IPS-11a (cell line): Measurements from ENCODE around the gene STAB2.

Source experiments
- H3K4me3 ChIP-seq: one replicate; pipeline ENCODE4 v1.5.1; 2013; ENCODE audit warnings: low read depth, low read length, control low read depth

The STAB2 gene

DNA sequence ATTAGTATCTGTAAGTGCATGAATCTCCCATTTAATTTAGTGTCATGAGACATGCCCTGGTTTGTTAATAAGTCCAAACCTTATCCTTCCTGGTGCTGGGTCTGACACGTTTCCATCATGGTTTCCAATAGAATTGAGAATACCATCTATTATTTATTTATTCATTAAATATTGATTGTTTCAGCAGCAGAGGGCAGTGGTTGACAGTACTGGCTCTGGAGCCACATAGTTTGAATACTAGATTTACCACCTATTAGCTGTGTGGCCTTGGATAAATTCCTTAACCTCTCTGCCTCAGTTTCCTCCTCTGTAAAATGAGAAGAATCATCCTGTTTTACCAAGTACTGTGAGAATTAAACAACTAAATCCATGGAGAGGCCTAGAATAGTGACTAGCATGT is 941 bp upstream of the STAB2 start:
- H3K4me3 ChIP-seq, result no peak overlapping the region

GRCh38 chr12:103588680-103589079 is 1.6 kb downstream of the STAB2 start:
- no peak overlapping the region for H3K4me3 ChIP-seq

- no peak overlapping the region for H3K4me3 ChIP-seq
These were observed 2.4 kb downstream of the STAB2 start for GRCh38 chr12:103589517-103589916.

DNA sequence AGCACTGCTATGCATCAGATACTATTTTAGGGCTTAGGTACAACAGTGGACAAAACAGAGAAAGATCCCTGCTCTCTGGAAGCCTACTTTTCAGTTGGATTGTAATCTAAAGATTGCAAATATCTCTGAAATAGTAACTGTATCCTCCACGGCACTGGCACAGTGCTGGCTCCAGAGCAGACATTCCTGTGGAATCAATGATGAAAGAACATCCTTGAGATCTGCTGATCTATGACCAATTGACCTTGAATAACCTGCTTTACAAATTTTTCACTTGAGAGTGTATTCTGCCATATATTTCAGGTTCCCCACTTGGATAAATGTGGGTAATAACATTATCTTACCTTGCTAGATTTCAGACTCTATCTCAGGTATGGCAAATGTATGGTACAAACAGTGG is 3.2 kb downstream of the STAB2 start:
- no peak overlapping the region for H3K4me3 ChIP-seq

GRCh38 chr12:103596981-103597380 is 9.9 kb downstream of the STAB2 start:
- H3K4me3 ChIP-seq, result no peak overlapping the region

GRCh38 chr12:103599274-103599673 is 12.2 kb downstream of the STAB2 start:
- H3K4me3 ChIP-seq, result no peak overlapping the region

DNA sequence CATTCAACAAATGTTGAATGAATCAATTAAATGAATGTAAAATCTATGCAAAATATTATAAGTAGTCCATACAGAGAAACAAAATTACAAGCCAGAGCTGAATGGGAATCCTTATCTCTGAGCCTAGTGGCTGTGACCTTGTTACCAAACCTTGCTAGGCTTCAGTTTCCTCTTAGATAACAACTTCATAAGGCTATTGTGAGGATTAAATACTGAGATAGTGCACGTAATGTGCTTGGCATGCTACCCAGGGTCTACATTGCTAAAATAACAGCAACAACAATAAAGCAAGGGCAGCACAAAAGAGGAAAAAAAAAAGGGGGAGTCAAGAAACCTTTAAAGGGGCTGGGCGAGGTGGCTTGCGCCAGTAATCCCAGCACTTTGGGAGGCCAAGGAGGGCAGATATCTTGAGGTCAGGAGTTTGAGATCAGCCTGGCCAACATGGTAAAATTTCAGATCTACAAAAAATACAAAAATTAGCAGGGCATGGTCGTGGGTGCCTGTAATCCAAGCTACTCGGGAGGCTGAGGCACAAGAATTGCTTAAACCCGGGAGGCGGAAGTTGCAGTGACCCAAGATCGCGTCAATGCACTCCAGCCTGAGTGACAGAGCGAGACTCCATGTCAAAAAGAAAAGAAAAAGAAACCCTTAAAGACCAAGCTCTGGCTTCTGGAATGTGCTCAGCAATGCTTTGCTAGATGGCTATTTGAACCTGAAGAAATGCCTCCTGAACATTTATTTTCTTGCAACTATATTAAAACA is 14.1 kb downstream of the STAB2 start:
- H3K4me3 ChIP-seq, result no peak overlapping the region

DNA sequence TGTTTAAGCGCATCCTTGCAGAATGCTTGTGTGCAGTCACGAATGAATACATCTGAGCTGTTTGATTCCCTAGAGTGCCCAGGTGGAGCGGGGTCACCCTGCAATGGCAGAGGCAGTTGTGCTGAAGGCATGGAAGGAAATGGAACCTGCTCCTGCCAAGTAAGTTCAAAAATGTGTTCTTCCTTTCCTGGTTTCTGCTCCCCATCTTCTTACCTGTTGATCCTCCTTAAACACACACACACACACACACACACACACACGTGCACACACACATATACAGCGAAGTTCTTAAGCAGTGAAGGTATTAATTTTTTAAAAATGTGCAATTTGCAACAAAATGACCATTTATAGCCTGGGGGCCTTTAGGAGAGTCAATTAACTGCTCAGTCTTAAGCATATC is 33.3 kb downstream of the STAB2 start:
- H3K4me3 ChIP-seq, result no peak overlapping the region

GRCh38 chr12:103623716-103624115 is 36.6 kb downstream of the STAB2 start:
- H3K4me3 ChIP-seq, result no peak overlapping the region

- H3K4me3 ChIP-seq, result no peak overlapping the region
These were observed 39.4 kb downstream of the STAB2 start for GRCh38 chr12:103626498-103626897.

DNA sequence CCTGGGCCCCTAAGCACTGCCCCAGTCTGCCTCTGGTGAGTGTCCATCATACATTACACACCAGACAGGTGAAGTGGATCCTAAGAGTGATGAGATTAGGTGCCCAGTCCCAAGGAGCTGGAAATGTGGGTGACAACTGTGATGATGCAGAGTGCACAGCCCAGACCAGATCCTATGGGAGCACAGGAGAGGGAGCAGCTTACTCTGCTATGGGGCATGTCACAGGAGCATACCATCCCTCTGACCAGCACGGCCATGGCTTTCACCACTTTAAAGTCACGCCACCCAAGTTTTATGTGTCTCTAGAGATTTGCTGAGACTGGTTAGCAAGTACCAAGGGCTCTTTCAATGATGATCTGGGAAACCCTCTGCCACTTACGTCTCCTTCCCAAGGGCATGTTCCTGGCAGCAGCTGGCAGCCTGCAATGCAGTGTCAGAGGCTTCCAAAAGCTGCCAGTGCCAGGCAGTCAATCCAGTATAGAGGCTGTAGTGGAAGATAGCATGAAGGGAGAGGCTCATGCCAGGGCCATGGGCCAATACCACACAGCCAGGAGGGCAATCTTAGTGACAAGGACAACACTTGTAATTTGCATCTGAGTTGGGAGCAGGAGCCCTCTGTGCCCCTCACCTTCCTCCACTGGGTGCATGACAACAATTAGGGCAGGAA is 40.2 kb downstream of the STAB2 start:
- H3K4me3 ChIP-seq, result no peak overlapping the region

DNA sequence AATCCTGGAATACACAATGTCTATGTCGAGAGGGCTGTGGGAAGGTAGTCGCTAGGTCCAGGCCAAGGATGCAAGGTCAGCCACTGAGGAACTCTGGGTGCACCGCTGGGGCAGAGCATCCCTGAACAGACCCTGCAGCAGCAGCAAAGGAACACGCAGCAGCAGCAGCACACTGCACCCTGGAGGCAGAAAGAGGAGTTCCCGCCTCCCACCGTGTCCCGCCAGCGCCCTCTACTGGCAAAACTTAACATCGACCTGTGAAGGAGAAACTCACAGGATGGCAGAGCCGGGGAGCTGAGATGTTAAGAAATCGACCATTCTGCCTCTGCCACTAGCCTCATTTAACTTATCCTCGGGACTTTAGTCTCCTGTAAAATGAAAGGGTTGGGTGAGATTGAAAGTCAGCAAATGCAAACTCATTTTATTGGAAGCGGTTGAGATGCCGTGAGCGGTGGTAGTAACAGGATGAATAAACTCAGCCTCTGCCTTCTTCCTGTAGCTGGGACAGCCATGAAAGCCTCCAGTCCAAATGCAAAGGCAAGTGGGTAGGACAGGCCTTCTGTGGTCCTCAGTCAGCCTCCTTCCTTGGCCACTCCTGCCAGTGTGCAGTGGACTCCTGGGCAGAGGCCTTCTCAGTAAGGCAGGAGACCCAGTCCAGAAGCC is 45.6 kb downstream of the STAB2 start:
- no peak overlapping the region for H3K4me3 ChIP-seq

- no peak overlapping the region for H3K4me3 ChIP-seq
These were observed 47.7 kb downstream of the STAB2 start for GRCh38 chr12:103634732-103635131.

DNA sequence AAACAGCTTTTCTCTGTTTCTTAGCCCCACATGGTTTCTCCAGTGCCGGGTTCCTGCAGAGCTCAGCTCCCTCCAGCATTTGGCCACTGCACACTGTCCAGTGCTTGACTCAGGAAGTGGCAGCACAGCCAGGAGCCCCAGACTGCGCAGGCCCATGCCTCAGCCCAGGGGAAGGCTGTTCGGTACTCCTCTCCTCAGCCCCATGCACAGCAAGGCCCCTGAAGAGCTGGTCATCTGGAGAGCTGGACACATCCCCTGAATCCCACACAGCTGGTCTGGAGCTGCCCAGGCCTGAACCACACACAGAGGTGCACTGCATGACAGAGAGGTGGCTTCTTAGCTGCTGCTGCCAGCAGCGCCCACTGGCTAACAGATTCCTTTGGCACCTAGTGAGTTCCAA is 48.3 kb downstream of the STAB2 start:
- no peak overlapping the region for H3K4me3 ChIP-seq

DNA sequence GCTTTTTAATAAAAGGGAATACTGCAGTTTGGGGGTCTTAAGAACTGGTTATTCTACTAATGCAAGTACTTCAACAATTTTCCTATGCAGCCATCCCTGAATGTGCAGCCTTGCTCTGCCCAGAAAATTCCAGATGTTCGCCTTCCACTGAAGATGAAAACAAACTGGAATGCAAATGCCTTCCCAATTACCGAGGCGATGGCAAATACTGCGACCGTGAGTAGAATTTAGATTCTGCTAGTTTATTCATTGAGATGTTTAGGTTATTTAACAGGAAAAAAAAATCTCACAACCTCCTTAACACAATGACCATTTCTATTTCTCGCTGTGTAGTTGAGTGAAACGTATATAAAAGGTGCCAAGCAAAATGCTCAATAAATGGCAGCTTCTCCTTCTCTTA is 49.9 kb downstream of the STAB2 start:
- no peak overlapping the region for H3K4me3 ChIP-seq

GRCh38 chr12:103637429-103637828 is 50.4 kb downstream of the STAB2 start:
- H3K4me3 ChIP-seq, result no peak overlapping the region

- H3K4me3 ChIP-seq, result no peak overlapping the region
These were observed 52.9 kb downstream of the STAB2 start for GRCh38 chr12:103639983-103640382.

DNA sequence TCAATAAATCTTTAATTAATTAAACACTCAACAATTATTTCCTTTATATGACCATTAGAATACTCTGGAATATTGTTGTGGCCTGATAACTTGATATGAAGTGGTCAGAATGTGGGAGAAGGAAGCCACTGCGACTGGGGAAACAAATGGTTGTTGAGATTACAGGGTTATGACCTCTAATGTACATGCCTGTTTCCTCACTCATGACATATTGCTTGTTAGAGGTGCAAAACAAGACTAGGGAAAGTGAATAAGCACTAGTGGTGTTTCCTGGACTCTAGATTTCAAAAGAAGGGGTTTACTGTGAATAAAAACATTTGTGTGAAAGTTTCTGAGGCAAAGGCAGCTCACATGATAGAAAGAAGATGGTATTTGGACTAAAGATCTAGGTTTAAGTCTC is 53.3 kb downstream of the STAB2 start:
- no peak overlapping the region for H3K4me3 ChIP-seq

DNA sequence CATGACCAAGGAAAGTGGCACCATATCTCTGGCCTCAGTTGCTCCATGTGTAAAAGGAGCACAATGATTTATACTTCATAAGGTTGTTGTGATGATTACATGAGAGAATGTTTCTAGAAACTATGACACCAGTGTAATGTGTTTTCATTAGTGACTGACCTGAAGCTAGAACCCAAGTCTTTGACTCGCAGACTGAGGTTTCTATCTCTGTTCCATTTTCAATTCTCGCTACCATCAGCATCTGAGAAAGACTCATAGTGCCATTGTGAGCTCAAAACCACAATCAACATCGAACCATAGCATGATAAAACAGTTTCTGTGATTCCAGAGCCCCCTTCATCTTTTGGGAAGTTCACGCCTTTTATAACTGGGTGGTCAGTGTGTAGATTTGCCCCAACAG is 53.8 kb downstream of the STAB2 start:
- H3K4me3 ChIP-seq, result no peak overlapping the region

DNA sequence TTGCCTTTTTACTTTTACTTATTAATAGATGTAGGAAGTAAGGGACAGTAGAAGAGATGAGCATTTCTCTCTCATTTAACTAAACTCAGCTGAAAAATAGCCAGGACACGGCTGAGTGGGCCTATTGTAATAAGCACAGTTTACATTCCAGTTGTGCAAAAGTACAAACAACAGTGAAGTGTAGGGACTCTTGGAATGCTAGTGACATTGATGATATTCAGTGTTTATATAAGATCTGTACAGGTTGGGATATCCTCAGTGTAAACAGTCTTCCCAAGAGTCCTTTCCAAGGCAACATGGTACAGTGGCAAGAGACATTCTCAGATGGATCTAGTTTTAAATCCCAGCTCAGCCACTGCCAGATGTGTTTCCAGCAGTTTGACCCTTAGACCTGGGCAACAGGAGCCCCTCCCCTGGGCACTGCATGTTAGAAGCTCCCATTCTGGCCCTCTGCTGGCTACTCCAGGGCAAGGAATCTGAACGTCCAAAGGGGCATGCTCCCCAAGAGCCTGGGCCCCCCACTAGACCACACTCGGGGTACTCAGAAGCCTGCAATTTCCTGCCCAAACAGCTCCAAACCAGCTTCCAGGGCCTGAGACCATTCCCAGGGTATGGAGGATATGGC is 55.3 kb downstream of the STAB2 start:
- H3K4me3 ChIP-seq, result no peak overlapping the region

GRCh38 chr12:103645202-103645601 is 58.1 kb downstream of the STAB2 start:
- no peak overlapping the region for H3K4me3 ChIP-seq

- no peak overlapping the region for H3K4me3 ChIP-seq
These were observed 60.2 kb downstream of the STAB2 start for GRCh38 chr12:103647267-103647666.
